ENCODE results near the gene CBLC.
A peak's percentile ranks its signal among the peaks of the same experiment; 100 is the strongest.
"Not testable (repeated sequence)": the region's sequence is repeated elsewhere in the genome, so short reads cannot be mapped to it uniquely, and the experiment has no call there.

CBLC gene

GRCh38 chr19:44819246-44819832 lies 41.6 kb downstream of the CBLC start:
- DNase-seq (ENCODE audit: low read depth) = no peak

GRCh38 chr19:44820648-44821609 lies 43.2 kb downstream of the CBLC start:
- no peak for DNase-seq (ENCODE audit: low read depth)

GRCh38 chr19:44822177-44822576 lies 44.5 kb downstream of the CBLC start:
- no peak for DNase-seq (ENCODE audit: low read depth)

DNA sequence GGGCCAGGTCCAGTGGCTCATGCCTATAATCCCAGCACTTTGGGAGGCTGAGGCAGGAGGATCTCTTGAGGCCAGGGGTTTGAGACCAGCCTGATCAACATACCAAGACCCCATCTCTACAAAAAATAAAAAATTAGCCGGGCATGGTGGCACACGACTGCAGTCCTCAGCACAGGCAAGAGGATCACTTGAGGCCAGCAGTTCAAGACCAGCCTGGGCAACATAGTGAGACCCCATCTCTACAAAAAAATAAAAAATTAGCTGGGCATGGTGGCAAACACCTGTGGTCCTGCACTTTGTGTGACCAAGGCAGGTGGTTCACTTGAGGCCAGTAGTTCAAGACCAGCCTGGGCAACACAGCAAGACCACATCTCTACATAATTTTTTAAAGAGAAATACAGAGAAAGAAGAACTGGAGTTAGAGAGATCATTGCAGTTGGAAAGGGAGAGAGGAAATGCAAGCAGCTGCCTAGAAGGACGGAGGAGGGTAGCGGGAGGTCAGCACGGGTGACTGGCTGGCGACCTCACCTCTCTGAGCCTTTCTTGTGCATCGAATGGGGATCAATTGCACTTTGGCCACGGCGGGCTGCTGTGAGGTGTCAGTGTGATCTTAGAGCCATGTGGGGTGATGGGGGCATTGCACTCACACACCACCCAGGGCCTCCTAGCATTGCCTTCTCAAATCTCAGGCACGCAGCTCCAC lies 45.1 kb downstream of the CBLC start:
- DNase-seq (ENCODE audit: low read depth) = no peak

DNA sequence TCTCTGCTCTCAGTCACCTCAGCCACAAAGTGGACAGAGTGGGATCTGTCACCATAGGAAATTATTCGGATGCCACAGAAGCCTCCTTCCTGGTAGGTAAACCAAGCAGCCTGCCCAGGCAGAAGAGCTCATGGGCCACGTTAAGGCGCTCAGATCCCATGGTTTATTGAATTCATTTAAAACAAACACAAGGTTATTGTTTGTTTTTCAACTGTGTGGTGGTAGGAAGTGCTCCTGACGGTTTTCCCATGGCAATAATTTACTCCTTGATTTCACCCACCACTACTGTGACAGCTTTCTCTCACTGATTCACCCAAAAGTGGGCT lies 45.6 kb downstream of the CBLC start:
- no peak for DNase-seq (ENCODE audit: low read depth)

DNA sequence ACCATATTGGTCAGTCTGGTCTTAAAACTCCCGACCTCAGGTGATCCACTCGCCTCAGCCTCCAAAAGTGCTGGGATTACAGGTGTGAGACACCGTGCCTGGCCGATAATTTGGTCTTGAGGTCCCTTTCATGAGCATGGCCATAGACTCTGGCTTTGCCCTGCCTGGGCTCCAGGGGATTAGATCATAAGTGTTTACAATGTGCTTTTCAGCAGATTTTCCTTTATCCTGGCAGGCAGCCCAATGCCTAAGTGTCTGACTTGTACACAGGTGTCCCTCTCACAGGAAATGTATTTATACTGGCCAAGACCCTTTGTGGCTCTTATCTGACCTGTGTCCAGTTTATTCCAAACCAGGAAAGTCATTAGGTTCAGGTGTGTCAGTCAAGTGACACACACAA lies 47.1 kb downstream of the CBLC start:
- DNase-seq (ENCODE audit: low read depth) = no peak

DNA sequence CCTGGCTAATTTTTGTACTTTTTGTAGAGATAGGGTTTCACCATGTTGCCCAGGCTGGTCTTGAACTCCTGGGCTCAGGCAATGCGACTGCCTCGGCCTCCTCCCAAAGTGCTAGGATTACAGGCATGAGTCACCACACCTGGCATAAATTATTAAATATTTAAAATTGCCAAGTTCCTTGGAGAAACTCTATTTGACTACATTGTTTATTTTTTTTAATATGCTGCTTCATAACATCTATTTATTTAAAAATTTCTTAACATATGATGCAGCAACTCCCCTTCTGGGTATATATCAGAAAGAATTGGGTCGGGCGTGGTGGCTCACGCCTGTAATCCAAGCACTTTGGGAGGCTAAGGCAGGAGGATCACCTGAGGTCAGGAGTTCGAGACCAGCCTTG lies 55.2 kb downstream of the CBLC start:
- DNase-seq (ENCODE audit: low read depth) = not testable (repeated sequence)

- DNase-seq (ENCODE audit: low read depth) = not testable (repeated sequence)
These were observed 56.7 kb downstream of the CBLC start for GRCh38 chr19:44834399-44834798.

- DNase-seq (ENCODE audit: low read depth) = no peak
These were observed 61.6 kb downstream of the CBLC start for GRCh38 chr19:44839276-44839675.

DNA sequence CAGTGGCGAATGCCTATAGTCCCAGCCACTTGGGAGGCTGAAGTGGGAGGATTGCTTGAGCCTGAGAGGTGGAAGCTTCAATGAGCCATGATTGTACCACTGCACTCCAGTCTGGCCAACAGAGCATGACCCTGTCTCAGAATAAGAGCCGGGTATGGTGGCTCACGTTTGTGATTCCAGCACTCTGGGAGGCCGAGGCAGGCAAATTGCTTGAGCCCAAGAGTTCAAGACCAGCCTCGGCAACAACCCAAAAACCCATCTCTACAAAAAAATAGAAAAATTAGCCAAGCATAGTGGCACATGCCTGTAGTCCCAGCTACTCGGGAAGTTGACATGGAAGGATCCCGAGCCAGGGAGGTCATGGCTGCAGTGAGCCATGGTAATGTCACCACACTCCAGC lies 63.1 kb downstream of the CBLC start:
- no peak for DNase-seq (ENCODE audit: low read depth)

- no peak for DNase-seq (ENCODE audit: low read depth)
These were observed 63.5 kb downstream of the CBLC start for GRCh38 chr19:44841231-44841630.

GRCh38 chr19:44845286-44845611 lies 67.6 kb downstream of the CBLC start:
- no peak for DNase-seq (ENCODE audit: low read depth)

- DNase-seq (ENCODE audit: low read depth) = peak; percentile 59
These were observed 68.1 kb downstream of the CBLC start, which contains the start of gene NECTIN2 for GRCh38 chr19:44845612-44846454. TSS of gene NECTIN2 (plus strand) at chr19:44846297. CDS start at chr19:44846526, 229 bp downstream.

DNA sequence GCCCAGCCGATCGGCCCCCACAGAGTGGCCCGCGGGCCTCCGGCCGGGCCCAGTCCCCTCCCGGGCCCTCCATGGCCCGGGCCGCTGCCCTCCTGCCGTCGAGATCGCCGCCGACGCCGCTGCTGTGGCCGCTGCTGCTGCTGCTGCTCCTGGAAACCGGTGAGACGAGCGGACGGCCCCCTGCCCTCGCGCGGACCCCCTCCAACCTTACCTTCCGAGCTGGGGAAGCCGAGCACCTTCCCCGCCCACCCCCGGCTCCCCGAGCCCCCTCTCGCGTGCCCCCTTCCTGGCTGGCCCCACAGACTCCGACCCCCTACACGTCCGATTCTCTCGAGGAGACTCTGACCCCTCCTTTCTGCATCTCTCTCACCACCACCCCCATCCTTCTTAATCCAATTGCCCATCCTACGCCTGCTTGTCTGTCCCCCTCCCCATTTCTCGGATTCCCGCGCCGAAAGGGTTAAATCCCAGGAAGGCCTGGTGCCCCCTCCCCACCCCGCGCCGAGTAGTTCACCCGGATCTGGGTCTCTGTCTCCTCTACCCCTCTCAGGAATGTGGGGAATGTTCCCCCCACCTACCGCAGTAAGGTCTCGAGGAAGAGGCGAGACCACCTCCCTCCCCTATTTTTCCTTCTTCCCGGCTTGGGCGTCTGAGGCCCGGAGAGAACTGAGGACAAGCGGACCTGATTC lies 68.9 kb downstream of the CBLC start:
- no peak for DNase-seq (ENCODE audit: low read depth)

- no peak for DNase-seq (ENCODE audit: low read depth)
These were observed 69.7 kb downstream of the CBLC start for GRCh38 chr19:44847144-44848035.

DNA sequence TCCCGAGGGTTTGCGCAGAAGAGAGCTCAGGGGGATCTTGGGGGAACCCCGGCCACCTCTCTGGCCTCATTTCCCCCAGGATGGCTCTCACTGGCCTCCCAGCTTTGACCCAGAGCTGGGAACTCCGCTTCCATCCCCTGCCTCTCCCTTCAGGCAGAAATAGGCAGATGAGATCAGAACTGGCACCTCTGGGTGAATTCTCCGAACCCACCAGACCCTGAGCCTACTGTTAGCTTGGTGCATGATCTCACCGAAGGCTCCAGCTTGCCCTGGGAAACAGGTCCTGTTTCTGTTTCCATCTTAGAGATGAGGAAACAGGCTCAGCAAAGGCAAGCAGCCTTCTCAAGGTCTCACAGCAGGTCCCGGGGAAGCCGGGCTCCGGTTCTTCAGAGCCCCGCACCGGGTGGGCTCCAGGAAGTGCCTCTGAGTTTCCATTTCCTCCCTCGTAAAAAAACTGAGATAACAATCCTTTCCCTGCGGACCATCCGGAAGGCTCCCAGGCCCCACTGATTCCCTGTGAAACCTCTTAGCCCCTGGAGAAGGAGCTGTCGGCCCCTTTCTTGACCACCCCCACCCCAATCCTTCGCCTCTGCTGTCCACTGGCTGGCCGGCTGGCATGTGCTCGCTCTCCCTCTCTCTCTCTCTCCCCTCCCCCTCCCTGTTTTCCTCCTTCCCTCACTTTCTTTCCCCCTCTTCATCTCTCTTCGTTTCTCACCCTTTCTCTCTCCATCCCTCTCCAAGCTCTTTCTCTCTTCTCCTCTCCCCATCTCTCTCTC lies 70.5 kb downstream of the CBLC start:
- DNase-seq (ENCODE audit: low read depth) = no peak

DNA sequence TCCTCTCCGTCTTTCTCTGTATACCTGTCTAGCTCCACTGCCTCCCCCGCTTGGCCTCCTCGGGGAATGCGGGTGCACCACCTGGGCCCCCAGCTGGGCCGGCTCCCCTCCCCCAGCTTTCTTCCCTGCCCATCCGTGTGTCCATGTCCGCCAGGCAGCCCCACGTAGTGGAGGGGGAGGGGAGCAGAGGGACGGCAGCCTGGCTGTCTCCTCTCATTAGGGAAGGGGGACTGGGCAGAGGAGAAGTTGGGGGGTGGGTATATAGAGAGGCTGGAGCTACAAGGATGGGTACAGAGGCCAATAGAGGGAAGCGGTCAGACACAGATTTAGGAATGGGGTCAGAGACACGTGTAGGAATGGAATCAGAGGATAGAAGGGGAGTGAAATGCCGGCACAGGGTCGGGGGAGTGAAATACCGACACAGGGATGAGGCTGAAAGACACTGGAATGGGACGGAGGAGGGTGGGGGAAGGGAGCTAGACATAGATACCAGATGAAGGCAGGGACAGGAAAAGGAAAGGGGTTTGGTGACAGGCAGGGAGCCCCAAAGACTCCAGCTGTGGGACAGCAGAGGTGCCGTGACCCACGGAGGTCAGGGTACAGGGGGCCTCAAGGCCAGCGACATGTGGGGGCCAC lies 71.2 kb downstream of the CBLC start:
- no peak for DNase-seq (ENCODE audit: low read depth)

Data from T follicular helper cell (primary cell).